Inferior parietal cortex (tissue), 1 donor: ENCODE measurements around the gene REEP1.
"Not testable (repeated sequence)": the region's sequence is repeated elsewhere in the genome, so short reads cannot be mapped to it uniquely, and the experiment has no call there.

Experiments
- DNase-seq: peaks from one replicate; pipeline ENCODE4 v3.0.0-alpha.2; 2016; ENCODE audit errors: extremely low spot score

REEP1 gene

DNA sequence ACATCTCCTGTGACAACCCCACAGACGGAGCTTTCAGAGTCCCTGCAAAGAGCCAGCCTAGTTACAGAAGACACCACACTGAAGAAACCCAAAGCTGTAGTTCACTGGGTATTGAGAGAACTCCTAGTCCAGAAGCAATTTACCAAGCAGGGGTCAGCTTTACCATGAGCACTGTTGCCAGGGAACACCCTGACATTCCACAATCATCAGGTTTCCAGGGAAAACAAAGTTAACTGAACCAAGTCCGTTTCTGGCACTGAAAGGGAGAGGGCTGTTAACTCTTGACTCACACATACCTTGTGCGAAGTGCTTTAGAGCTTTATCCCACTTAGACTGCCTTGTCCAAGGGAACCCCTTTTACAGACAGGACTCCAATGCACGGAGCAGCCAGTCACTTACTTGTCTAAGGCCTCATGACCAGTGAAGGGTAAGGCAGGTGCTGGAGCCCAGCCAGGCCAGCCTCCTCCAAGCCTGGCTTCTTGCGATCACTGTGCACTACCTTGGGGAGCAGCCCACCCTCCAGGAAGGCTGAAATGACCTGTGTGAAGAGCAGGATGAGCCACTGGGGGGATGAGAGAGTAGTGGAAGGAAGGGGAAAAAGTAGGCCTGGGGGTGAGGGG, 53.9 kb downstream of the REEP1 start:
- DNase-seq = no peak

DNA sequence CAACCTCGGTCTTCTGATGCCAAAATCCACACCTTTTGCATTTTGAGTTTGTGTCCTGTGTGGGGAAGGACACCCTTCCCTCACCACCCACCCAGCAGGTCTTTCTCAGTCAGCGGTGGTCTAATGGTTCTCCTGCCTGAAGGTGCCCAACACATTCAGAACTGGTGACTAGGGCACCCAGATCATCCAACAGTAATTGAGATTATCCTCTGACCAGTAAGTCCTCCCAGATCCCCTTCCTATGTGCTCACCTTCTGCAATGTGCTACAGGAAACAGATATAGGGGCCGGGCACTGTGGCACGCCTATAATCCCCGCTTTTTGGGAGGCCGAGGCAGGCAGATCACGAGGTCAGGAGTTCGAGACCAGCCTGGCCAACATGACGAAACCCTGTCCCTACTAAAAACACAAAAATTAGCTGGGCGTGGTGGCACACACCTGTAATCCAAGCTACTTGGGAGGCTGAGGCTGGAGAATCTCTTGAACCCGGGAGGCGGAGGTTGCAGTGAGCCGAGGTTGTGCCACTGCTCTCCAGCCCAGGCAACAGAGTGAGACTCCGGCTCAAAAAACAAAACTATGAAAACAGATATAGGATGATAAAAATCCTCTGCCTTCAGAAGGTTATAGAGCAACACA, 56.2 kb downstream of the REEP1 start:
- no peak for DNase-seq

DNA sequence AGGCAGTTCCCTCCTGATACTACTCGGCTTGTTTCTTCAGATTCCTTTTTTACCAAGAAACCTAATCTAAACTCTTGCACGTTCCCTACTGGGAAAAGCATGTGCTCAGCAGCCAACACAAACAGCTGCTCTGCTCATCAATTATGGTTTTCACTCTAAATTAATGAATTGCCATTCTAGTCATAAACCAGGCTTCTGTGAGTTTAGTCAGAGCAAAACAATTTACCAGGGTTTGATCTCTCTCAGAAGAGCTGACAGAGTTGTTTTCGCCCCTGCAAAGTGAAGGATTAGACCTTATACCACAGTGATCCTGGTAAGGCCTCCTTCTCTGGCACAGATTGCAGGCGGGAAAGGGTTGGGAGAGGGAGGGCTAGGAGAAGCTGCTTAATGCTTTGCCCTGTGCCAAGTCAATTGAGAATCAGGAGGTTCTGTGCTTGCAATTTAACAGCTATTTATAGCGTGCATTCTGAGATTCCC, 57.2 kb downstream of the REEP1 start:
- DNase-seq = no peak

- no peak for DNase-seq
These were observed 61.5 kb downstream of the REEP1 start for GRCh38 chr2:86275962-86276361.

GRCh38 chr2:86275384-86275799, 62.0 kb downstream of the REEP1 start:
- no peak for DNase-seq

DNA sequence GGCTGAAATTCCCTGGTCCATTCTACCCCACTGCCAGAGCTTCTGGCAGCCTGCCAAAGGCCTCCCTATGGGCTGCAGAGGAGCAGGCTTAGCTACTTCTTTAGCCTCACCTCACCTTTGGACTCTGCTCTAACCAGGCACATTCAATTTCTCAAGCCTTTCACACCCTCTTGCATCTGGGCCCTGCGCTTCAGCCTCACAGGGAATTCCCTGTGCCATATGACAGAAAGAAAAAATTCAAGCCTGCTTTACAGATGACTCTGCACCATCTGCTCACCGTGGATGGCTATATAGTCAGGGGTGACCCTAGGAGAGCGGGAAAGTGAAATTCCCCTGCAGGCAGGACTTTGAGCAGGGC, 62.5 kb downstream of the REEP1 start:
- no peak for DNase-seq

DNA sequence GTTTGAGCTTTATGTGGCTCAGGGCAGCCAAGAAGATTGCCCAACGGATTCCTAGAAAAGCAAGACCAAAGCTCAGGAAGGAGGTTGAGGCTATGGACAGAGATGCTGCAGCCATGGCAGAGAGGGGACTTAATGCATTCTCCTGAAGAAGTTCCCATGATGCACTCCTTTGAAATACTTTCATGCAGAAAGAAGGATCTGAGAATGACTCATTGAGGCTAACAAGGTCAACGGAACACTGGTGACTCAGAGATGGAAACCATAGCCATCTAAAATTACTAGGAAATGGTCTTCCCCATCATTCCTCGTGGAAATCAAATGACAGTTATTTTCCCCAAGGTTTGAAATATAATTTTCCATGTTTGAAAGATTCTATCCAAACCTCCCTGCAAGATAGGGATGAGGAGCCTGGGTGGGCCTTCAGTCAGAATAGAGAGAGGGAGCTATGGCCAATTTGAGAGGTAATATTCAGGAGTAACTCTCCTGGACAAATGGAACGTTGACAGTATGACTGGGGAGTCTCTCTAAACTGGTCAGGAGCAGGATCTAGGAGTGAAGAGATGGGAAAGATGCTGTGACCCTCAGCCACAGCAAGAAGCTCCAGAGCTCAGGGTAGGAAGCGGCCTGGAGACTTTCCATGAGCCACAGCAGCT, 63.0 kb downstream of the REEP1 start:
- no peak for DNase-seq

DNA sequence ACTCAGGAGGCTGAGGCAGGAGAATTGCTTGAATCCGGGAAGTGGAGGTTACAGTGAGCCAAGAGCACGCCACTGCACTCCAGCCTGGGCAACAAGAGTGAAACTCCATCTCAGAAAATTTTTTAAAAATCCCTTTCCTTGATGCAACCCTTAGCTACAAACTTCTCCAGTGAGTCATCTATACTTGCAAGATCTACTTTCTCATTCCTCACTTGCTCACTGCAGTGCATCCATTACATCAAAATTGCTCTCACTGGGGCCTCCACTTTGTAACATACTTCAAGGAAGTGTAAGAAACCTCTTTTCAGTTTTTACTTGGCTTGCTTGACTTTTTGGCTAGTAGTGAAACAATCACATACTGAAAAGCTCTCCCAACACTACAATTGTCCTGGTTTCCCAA, 65.3 kb downstream of the REEP1 start:
- DNase-seq = no peak

DNA sequence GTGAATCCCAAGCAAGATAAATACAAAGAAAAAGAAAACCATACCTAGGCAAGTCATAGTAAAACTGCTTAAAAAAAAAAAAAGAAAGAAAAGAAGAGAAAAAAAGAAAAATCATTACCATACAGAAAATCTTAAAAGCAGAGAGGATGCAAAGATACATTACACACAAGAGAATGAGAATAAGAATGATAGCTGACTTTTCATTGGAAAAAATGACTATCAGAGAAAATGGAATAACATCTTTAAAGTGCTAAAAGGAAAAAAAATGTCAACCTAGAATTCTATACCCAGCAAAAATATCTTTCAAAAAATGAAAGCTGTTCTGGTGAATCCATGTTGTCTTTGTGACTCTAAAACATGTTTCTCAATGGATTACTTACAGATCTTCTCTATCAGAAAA, 66.2 kb downstream of the REEP1 start:
- no peak for DNase-seq

DNA sequence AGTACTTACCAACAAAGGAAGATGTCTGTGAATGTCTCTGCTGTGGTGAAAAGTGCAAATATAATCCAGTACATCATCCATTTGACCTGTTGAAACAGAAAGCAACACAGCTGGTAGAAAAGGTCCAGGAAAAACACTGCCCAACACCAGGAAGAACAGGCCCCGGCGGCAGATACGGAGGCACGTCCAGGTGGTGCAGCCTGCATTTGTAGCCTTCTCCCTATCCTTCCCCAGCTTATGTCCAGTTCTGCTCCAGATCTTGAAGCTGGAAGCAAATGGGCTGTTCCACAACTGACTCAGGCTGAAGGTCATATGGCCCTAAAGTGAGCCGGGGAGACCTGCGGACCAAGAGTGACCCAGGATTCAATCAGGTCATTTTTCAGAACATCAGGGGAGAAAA, 73.5 kb downstream of the REEP1 start:
- no peak for DNase-seq

DNA sequence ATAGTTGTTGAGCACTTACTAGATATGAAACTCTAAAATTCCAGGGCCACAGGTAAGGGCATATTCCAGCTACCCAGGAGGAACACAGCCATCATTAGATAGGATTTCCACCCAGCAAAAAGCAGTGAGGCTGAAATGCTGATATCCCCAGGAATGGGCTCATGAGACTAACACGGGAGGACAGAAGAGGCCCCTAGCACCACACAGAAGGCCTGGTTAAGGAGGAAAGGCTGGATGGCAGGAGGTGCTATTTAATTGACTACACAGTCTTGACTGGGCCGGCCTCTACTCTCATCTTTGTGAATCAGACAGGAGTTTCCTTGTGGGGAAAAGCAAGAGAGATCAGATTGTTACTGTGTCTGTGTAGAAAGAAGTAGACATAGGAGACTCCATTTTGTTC, 76.4 kb downstream of the REEP1 start:
- no peak for DNase-seq

- no peak for DNase-seq
These were observed 79.3 kb downstream of the REEP1 start for GRCh38 chr2:86258106-86258505.

GRCh38 chr2:86256982-86257381, 80.4 kb downstream of the REEP1 start:
- no peak for DNase-seq

DNA sequence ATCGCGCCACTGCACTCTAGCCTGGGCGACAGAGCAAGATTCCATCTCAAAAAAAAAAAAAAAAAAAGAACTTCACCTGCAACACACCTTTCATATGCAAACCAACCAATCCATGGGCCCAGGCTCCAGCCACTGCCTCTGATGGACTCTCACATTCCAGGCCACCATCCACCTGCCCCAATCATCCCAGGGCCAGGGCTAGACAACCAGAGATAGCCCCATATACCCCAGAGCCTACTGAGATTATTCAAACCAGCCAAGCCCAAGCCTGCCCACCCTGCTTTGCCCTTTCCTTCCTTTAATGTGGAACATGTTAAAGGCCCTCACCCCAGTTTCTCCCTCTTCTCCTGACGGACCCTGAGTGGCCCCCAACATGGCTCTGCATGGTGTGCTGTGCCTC, 81.1 kb downstream of the REEP1 start:
- DNase-seq = no peak

DNA sequence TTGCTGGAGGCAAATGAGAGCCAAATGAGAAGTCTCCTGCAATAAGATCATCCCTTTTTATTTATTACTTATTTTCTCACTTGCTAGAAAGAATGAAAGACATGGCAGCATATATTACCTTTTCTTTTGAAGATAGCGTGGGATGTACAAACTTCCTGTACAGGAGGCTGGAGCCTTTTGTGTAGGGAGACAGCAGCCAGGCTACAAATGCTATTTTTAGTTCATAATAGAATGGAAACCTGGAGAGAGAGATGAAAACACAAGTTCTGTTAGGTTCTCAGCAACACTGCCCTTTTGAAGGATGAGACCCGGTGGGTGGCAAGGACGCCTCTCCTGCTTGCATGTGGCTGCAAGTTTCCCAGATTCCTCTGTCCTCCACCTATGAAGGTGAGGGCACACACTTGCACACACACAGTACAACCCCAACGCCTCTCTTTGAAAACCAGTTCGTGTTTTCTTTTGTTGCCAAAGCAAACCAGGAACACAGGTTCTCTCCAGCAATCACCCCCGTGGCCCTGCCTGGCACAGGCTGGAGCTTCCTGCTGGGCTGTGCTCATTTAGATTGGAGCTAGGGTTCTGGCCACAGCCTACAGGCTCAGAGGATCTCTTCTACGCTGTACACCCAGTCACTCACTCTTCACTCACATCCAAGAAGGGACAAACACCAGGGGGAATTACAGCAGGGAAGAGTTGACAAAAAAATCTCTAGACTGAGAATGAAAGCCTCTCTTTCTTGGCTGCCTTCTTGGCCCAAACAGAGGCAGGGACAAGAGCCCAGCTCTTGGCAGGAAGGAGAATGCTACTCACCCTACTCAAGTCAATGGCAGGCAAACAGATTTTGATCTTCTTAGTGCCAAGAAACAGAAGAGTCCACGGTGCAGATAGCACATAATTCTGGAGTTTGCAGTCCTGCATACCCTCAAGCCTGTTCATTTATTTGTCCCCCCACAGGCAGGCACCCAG, 82.6 kb downstream of the REEP1 start:
- no peak for DNase-seq

DNA sequence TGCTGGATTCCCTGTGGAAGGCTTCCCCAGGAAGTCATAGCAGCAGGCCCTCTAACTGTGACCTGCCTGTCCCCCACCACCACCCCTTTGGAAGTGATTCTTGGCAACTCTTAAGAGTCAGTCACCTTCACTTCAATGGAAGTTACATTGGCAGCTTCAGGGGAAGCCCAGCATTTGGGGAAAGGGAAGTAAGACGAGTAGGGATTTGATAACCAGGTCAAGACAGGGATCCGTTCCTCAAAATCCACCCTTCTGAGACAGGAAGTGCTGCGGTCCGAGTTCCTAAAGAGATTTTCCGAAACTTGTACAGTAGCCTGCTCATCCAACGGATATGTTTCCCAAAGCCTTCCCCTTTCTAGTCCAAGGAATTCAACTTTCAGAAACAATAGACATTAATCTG, 84.0 kb downstream of the REEP1 start:
- DNase-seq = no peak

- no peak for DNase-seq
These were observed 85.6 kb downstream of the REEP1 start for GRCh38 chr2:86251840-86252266.

DNA sequence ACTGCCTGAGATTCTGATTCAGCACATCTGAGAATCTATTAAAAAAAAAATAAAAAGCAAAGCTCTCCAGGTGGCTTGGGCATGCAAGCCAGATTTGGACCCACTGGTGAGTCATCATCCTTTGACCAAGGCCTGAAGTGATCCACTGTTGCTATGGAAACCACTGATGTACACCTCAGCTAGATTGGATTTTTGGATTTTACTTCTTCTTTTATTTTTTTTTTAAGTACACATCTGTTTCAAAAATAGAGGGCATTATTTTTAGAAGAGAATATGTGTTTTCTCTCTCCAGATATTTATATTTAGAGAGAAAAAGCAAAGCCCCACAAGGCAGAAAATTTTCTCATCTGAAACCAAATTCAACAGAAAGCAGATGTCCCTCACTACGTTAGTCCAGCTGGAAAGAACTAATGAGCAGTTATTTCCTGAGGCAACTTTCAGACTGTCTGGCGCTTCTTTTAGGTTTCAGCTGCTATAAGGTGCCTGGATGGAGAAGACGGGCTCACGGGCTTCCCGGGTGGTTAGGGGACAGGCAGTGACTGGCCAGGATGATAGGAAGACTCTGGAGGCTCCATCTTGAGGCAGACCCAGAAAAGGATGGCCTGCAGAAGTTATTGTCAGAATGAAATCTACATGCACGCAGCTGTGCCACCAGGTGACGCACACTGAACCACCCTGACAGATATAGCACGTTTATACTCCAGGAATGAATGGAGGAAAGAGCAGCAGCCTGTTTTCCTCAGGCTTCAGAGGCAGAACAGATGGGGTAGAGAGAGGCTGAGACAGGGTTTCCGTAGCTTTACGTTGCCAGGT, 87.6 kb downstream of the REEP1 start:
- DNase-seq = peak; percentile 44

- no peak for DNase-seq
These were observed 88.2 kb downstream of the REEP1 start for GRCh38 chr2:86249176-86249575.

GRCh38 chr2:86245222-86245621, 92.2 kb downstream of the REEP1 start:
- DNase-seq = not testable (repeated sequence)

DNA sequence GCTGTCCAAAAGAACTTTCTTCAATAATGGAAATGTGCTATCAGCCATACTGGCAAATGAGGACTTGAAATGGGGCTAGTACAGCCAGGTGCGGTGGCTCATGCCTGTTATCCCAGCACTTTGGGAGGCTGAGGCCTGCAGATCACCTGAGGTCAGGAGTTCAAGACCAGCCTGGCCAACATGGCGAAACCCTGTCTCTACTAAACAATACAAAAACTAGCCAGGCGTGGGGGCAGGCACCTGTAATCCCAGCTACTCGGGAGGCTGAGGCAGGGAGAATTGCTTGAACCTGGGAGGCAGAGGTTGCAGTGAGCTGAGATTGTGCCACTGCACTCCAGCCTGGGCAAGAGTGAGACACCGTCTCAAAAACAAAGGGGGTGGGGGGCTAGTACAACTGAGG, 92.6 kb downstream of the REEP1 start:
- not testable (repeated sequence) for DNase-seq
